ENCODE data around the gene PEMT.

Gene PEMT

DNA sequence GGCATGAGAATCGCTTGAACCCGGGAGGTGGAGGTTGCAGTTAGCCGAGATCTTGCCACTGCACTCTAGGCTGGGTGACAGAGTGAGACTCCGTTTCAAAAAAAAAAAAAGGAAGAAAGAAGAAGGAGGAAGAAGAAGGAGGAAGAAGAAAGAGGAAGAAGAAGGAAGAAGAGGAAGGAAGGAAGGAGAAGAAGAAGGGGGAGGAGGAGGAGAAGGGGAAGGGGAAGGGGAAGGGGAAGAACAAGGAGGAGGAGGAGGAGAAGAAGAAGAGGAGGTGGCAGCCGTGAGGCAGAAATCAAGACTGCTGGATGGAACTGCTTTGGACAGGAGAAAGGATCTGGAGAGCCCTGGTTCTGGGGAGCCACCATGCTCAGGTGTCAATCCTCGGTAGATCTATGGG lies 29.7 kb upstream of the PEMT start:
- ATAC-seq (replicated peaks) = no peak
- H3K27ac Mint-ChIP-seq = no peak overlapping the region
- H3K4me3 Mint-ChIP-seq = no peak overlapping the region
- H3K36me3 Mint-ChIP-seq = no peaks in the 10 kb centered on the region
- H3K27me3 Mint-ChIP-seq = no peaks in the 10 kb centered on the region
- H3K4me1 Mint-ChIP-seq = peaks cover 4 to 16% of the 10 kb centered on the region in 2 donors
- no peaks in the 10 kb centered on the region for H3K9me3 Mint-ChIP-seq
- no peak for DNase-seq

- ATAC-seq (replicated peaks) (peak; percentile 94 to 99), DNase-seq (peak; percentile 47)
- no peak overlapping the region for H3K27ac Mint-ChIP-seq
- peaks cover 0 to 3% of the 10 kb centered on the region in 2 donors for H3K36me3 Mint-ChIP-seq
- peaks cover 4 to 7% of the 10 kb centered on the region in 2 donors for H3K4me1 Mint-ChIP-seq
- no peak overlapping the region for H3K4me3 Mint-ChIP-seq
- peaks cover 3 to 4% of the 10 kb centered on the region in 2 donors for H3K9me3 Mint-ChIP-seq
- no peaks in the 10 kb centered on the region for H3K27me3 Mint-ChIP-seq
Observed at GRCh38 chr17:17613708-17614114, 22.2 kb upstream of the PEMT start.

DNA sequence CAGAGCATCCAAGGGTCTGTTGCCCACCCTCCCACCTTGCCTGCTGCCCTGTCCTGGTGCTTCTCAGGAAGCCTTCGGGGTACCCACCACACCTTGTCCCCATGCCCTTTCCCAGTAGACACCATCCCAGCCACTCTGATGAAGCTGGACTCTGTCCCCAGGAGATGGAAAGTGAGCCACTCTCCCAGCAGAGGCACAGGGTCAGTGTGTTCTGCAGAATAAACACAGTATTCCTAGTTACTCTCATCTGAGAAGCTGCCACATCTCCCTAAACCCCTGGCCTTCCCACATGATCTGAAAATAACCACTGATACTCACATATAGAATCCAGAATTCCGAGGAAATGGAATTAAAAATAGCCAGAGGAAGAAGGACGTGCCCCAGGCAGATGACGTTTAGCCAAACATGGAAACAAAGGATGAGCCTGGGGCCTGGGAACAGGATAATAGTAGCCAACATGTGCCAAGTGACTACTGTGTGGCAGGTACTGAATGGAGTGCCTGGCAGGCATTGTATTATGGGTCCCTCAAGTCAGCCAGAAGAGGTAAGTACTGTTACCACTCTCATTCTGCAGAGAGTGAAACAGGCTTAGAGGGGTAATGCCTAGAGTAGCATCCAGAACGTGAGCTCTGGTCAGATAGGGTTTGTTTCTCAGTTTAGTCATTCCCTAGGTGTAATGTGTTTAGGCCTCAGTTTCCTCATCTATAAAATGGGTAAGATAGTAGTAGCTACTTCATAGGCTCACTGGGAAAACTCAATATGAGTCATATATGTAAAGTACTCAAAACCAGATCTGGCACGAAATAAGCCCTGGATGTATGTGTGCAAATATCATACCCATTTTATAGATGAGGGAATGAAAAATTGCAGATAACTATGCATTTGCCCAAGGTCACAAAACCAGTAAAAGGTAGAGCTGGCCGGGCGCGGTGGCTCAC lies 20.8 kb upstream of the PEMT start:
- DNase-seq (no peak), ATAC-seq (replicated peaks) (no peak)
- H3K4me3 Mint-ChIP-seq = no peak overlapping the region
- H3K27me3 Mint-ChIP-seq = no peaks in the 10 kb centered on the region
- peaks cover 4 to 7% of the 10 kb centered on the region in 2 donors for H3K4me1 Mint-ChIP-seq
- peaks cover 3 to 4% of the 10 kb centered on the region in 2 donors for H3K9me3 Mint-ChIP-seq
- no peak overlapping the region for H3K27ac Mint-ChIP-seq
- peaks cover 0 to 3% of the 10 kb centered on the region in 2 donors for H3K36me3 Mint-ChIP-seq

GRCh38 chr17:17609121-17609520 lies 17.6 kb upstream of the PEMT start:
- Mint-ChIP-seq H3K4me3 (no peak overlapping the region), H3K27me3 (no peaks in the 10 kb centered on the region), H3K36me3 (peaks cover 0 to 3% of the 10 kb centered on the region in 2 donors), H3K9me3 (peaks cover 2 to 3% of the 10 kb centered on the region in 2 donors), H3K4me1 (peaks cover 4 to 7% of the 10 kb centered on the region in 2 donors), H3K27ac (no peak overlapping the region)
- no peak for ATAC-seq (replicated peaks)
- DNase-seq = no peak

DNA sequence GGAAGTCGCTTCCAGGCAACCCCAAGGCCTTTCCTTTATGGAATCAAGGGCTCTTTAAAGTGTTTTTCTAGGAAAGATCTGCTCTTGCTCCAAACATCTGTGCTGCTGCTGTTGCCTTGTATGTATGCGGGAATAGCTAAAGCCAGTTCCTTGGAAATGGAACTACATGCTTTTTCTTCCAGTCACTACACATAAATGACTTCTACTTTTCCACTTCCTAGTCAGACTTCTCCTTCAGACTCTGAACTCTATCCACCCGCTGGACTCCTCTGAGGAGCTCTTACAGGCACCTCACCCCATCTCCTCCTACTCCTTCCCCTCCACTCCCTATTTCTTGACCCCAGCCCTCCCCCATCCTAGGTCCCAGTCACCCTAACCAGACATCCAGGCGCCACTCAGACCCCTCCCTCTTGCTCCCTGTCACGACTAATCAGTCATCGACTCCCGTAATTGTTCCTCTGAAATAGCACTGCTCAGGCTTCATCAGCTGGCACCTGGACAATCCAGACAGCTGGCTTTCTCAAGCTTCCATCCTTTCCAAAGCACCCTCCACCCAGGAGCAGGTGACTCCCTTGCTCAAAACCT lies 15.0 kb upstream of the PEMT start:
- Mint-ChIP-seq H3K4me3 (no peak overlapping the region), H3K27ac (no peak overlapping the region), H3K4me1 (peaks cover 0 to 1% of the 10 kb centered on the region in 2 donors), H3K36me3 (no peaks in the 10 kb centered on the region), H3K27me3 (no peaks in the 10 kb centered on the region), H3K9me3 (no peaks in the 10 kb centered on the region)
- ATAC-seq (replicated peaks) (no peak), DNase-seq (no peak)

- H3K36me3 Mint-ChIP-seq = no peaks in the 10 kb centered on the region
- no peaks in the 10 kb centered on the region for H3K27me3 Mint-ChIP-seq
Observed at GRCh38 chr17:17605729-17606088, 14.2 kb upstream of the PEMT start.

DNA sequence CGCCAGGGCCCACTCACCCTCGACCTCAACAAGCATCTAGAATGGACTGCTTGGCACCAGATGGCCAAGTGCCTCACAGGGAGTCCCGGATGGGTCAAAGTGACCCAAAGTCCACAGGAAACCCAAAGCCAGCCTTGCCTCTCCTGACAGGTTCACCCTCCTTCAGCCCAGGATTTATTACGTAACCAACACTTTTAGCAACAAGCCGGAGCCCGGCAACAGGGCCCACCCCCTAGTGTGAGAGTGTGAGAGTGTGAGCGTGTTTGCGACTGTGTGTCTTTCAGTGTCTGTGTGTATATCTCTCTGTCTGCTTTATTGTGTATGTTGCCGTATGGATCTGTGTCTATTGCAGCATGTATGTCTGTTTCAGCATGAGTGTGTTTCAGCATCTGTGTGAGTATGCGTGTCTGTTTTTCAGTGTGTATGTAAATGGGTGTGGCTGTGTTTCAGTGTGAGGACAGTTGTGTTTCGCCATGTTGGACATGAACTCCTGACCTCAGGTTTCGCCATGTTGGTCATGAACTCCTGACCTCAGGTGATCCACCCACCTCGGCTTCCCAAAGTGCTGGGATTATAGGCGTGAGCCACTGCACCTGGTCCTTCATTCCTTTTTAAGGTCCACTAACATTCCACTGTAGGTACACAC lies 13.7 kb upstream of the PEMT start:
- ATAC-seq (replicated peaks) (no peak), DNase-seq (no peak)
- H3K36me3 Mint-ChIP-seq = no peaks in the 10 kb centered on the region
- H3K4me3 Mint-ChIP-seq = no peak overlapping the region
- no peak overlapping the region for H3K27ac Mint-ChIP-seq
- H3K4me1 Mint-ChIP-seq = peaks cover 0 to 1% of the 10 kb centered on the region in 2 donors
- no peaks in the 10 kb centered on the region for H3K27me3 Mint-ChIP-seq
- no peaks in the 10 kb centered on the region for H3K9me3 Mint-ChIP-seq

More at GRCh38 chr17:17605729-17606088, 14.2 kb upstream of the PEMT start:
- DNase-seq = no peak
- H3K9me3 Mint-ChIP-seq = no peaks in the 10 kb centered on the region
- peaks cover 0 to 1% of the 10 kb centered on the region in 2 donors for H3K4me1 Mint-ChIP-seq
- H3K27ac Mint-ChIP-seq = no peak overlapping the region
- H3K4me3 Mint-ChIP-seq = no peak overlapping the region
- ATAC-seq (replicated peaks) = no peak

DNA sequence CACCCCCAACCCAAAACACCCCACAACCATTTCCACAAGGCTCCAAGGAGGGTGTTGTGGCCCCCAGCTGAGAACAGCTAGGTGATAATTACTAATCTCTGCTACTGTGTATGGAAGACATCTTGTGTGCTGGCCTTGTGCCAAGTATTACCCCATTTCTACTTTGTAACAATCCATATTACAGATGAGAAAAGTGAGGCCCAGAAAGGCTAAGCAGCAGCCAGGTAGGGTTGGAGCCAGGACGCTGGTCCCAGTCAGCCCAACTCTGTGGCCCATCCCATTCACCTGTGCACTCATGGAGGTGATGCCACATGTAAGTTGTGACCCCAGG lies 12.4 kb upstream of the PEMT start:
- no peak for ATAC-seq (replicated peaks)

DNA sequence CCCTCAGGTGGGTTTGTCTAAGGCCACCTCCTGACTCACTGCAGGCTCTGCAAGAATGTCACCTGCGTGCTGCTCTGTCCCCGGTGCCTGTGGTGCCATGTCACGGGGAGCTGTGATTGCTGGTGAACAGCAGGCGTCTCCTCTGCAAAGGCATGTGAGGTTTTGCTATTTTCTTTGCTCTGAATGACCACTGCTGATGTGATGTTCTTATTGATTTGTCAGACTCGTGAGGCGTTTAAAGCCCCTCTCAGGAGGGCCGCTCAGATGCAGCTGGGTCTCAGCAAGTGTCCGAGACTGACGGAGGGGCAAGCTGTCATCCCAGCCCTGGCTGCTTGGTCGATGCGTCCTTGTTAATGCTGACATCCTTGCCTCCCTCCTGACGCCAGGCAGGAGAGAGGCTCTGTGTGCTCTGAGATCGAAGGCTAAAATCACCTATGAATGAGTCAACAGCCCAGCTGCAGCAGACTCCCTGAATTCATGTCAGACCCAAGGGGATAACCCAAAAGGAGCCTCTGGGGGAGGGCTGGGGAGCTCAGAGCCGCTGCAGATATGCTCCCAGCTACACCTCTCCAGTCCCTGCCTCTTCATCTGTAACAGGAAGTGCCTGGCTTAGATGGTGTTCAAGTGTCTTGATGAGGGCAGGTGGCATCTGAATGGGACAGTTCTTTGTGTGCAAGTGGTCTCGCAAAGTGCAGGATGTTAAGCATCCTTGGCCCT lies 11.8 kb upstream of the PEMT start:
- ATAC-seq (replicated peaks) (no peak), DNase-seq (no peak)
- no peak overlapping the region for H3K4me3 Mint-ChIP-seq
- H3K9me3 Mint-ChIP-seq = no peaks in the 10 kb centered on the region
- H3K27me3 Mint-ChIP-seq = no peaks in the 10 kb centered on the region
- no peaks in the 10 kb centered on the region for H3K36me3 Mint-ChIP-seq
- H3K27ac Mint-ChIP-seq = no peak overlapping the region
- peaks cover 0 to 1% of the 10 kb centered on the region in 2 donors for H3K4me1 Mint-ChIP-seq

More for the DNA sequence above, 12.4 kb upstream of the PEMT start:
- H3K27ac Mint-ChIP-seq = no peak overlapping the region
- no peaks in the 10 kb centered on the region for H3K27me3 Mint-ChIP-seq
- no peak for DNase-seq
- no peak overlapping the region for H3K4me3 Mint-ChIP-seq
- peaks cover 0 to 1% of the 10 kb centered on the region in 2 donors for H3K4me1 Mint-ChIP-seq
- H3K36me3 Mint-ChIP-seq = no peaks in the 10 kb centered on the region
- no peaks in the 10 kb centered on the region for H3K9me3 Mint-ChIP-seq

- Mint-ChIP-seq H3K27me3 (no peaks in the 10 kb centered on the region), H3K27ac (peak overlapping the region; percentile 72), H3K4me3 (no peak overlapping the region), H3K36me3 (peaks cover 0 to 4% of the 10 kb centered on the region in 2 donors), H3K9me3 (no peaks in the 10 kb centered on the region), H3K4me1 (peaks cover 0 to 1% of the 10 kb centered on the region in 2 donors)
- no peak for DNase-seq
- no peak for ATAC-seq (replicated peaks)
Observed at GRCh38 chr17:17599965-17600364, 8.5 kb upstream of the PEMT start.

DNA sequence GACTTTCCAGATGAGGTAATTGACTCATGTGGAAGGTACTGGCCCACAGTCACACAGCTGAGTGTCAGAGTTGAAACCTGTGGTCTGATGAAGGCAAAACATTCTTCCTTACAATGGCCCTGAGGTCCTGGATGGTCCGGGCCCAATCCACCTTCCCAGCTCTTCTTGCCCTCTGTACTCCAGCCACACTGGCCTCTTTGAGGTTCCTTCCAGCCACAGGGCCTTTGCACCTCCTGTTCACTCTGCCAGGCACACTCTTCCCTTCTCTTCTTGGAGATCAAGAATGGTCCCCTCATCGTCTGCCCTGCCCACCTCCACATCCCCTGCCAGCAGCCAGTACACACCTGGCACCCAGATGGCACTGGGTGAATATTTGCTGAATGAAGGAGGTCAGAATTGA lies 6.5 kb upstream of the PEMT start:
- H3K4me3 Mint-ChIP-seq = no peak overlapping the region
- peaks cover 0 to 6% of the 10 kb centered on the region in 2 donors for H3K4me1 Mint-ChIP-seq
- no peaks in the 10 kb centered on the region for H3K9me3 Mint-ChIP-seq
- H3K27me3 Mint-ChIP-seq = no peaks in the 10 kb centered on the region
- DNase-seq (no peak), ATAC-seq (replicated peaks) (no peak)
- peaks cover 0 to 4% of the 10 kb centered on the region in 2 donors for H3K36me3 Mint-ChIP-seq
- no peak overlapping the region for H3K27ac Mint-ChIP-seq

DNA sequence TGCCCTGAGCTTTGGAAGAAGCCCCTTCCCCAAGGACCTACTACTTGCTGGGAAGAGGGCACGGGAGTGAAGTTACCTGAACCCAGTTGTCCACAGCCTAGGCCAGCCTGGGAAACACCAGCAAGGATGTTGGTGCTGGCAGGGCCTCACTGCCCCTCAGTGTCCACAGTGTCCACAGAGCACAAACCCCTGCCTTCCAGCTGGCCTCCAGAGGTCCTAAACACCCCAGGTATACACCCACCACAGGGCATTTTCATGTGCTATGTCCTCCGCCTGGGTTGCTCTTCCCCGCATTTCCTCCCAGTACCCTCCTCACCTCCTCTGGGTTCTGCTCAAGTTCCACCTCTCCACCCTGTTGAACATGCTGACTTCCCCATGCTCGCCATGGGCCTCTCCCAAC lies 4.2 kb upstream of the PEMT start:
- DNase-seq (no peak), ATAC-seq (replicated peaks) (no peak)
- Mint-ChIP-seq H3K36me3 (peaks cover 0 to 4% of the 10 kb centered on the region in 2 donors), H3K9me3 (no peaks in the 10 kb centered on the region), H3K4me1 (peaks cover 6 to 21% of the 10 kb centered on the region in 2 donors), H3K27me3 (no peaks in the 10 kb centered on the region), H3K4me3 (no peak overlapping the region), H3K27ac (no peak overlapping the region)

DNA sequence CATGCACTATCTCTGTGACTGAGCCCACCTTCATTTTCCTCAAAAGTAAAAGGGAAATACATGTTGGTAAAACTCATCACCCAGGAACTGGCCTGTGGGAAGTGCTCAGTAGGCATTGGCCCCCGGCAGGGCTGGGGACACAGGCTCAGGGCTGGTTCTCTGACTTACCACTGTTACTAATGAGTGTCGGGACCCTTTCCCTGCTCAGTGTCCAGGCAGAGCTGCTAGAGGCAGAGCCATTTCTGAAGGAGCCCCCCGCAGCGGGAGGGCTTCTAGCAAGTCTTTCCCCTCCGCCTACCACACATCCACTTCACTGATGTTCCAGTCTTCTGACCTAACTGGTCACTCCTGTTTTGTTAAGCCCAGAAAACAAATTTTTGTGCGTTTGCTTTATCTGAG lies 1.7 kb upstream of the PEMT start:
- Mint-ChIP-seq H3K4me1 (peaks cover 12 to 29% of the 10 kb centered on the region in 2 donors), H3K4me3 (peak overlapping the region; percentile 91 to 94), H3K9me3 (no peaks in the 10 kb centered on the region), H3K27me3 (no peaks in the 10 kb centered on the region), H3K36me3 (peaks cover 0 to 3% of the 10 kb centered on the region in 2 donors), H3K27ac (no peak overlapping the region)
- ATAC-seq (replicated peaks) (no peak), DNase-seq (no peak)

DNA sequence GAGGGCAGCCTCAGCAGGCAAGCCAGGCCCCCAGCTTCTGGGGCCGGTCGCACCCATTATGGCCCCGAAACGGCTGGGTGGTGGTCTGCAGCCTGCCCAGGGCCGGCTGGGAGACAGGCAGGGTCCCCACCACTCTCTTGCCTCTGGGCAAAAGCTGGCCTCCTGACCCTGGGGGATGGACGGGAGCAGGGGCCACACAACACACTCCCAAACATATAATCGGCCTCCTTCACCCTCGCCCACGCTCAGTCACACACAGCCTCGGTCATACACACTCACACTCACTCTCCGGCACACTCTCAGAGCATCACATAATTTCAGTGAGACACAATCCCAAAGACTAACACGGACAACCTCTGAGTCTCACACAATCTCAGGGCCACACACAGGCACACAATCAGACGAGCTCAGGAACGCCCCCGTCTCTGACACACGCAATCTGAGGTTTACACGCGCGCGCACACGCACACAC lies 589 bp downstream of the PEMT start:
- H3K9me3 Mint-ChIP-seq = no peaks in the 10 kb centered on the region
- peak overlapping the region; percentile 91 to 94 for H3K4me3 Mint-ChIP-seq
- H3K36me3 Mint-ChIP-seq = no peaks in the 10 kb centered on the region
- DNase-seq (no peak), ATAC-seq (replicated peaks) (no peak)
- H3K27me3 Mint-ChIP-seq = no peaks in the 10 kb centered on the region
- peaks cover 13 to 29% of the 10 kb centered on the region in 2 donors for H3K4me1 Mint-ChIP-seq
- peak overlapping the region; percentile 95 for H3K27ac Mint-ChIP-seq
